Measurements from ENCODE around the gene COBL. TPM values are rescaled to one million over a fixed set of nuclear protein-coding genes. Genes with fewer than 3 reads are reported as not detected.

The COBL gene
- total and polyA plus RNA-seq, 9 of the 15 experiments (the other 6 are each of a cell fraction or from before 2014, with no cell fraction given), result 0.01 to 2.4 (median 0.09) TPM; not detected in 3

DNA sequence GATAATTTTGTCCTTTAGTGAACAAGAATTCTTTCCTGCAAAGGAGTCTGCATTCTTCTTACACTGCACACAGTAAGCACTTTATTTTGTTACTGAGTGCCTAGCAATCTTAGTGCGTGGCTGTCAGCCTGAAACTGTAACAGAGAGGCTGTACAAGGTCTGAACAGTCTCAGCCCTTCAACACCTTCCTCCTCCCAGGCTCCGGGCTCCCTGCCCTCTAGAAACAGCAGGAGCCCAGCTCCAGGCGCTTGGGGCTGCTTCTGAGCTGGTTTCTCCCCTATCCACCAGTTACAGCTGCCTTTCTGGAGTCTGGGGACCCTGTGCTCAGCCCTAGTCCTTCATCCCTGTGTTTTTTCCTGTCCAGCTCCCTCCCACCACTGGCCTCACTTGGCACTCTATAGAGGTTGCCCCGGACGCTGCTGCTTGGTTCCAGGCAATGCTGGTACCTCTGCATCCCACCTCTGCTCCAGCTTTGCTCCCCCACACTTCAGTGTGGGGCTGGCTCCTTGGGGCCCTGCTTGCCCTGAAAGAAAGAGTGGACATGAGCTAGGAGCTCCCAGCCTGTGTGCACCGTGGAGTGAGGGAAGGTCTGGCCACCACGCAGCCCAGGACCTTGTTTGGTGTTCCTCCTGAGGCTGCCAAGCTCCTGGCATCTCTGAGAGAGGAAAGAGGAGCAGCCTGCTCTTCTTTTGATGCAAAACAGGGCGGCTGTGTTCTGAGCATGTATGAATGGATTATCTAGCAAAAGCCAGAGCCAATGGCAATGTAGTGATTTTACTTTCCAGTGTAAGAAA is 282.7 kb downstream of the COBL start (continued):
- TF ChIP-seq EGR1 (conservative IDR thresholded peaks at IDR 0.05), result no peak

- H3K4me3 ChIP-seq, result no peak overlapping the region
- H3K4me2 ChIP-seq (ENCODE audit: insufficient read depth, low read length), result no peak overlapping the region
- in situ Hi-C loops (cut with MboI), result no loop called here
- ChIA-PET CTCF (ENCODE audit: low intra/inter-chr PET ratio) (no interaction called here), POLR2A (no interaction called here)
- H3K9me3 ChIP-seq (replicated peaks; ENCODE audit: control insufficient read depth, insufficient read depth, low read depth, low read length), result no peaks in the 10 kb centered on the region
- no TSS peak for BruUV-seq (replicated peaks)
- intact Hi-C loops (cut with micrococcal nuclease), result no loop called here
- H3K27ac ChIP-seq (ENCODE audit: extremely low read depth, low read depth, low read length), result no peak overlapping the region
- no peaks in the 10 kb centered on the region for H4K20me1 ChIP-seq (replicated peaks; ENCODE audit: control insufficient read depth, insufficient read depth, low read length)
- H3K4me1 ChIP-seq (replicated peaks in 1 of 2; ENCODE audit: control insufficient read depth in 2 of 2, insufficient read depth in 2 of 2, low read length in 2 of 2), result no peaks in the 10 kb centered on the region
- FAIRE-seq, result no peak
- TF ChIP-seq MTA2 (IDR thresholded peaks at IDR 0.05; ENCODE audit: low read depth) (no peak), POLR3G (IDR thresholded peaks at IDR 0.05; ENCODE audit: extremely low read depth, insufficient read length, insufficient replicate concordance) (no peak), TFAM (CRISPR knock-in tag; conservative IDR thresholded peaks at IDR 0.05) (no peak), CEBPG (CRISPR knock-in tag; IDR thresholded peaks at IDR 0.05) (no peak), CEBPG (tag; conservative IDR thresholded peaks at IDR 0.05 in 1 of 2, IDR thresholded peaks at IDR 0.05 in 1 of 2) (no peak), HDAC1 (IDR thresholded peaks at IDR 0.05) (no peak), ASH1L (IDR thresholded peaks at IDR 0.05; ENCODE audit: borderline replicate concordance, low read depth, partially characterized antibody) (no peak), TBP (optimal IDR thresholded peaks at IDR 0.05; ENCODE audit: low read depth, low read length) (no peak), KHSRP (IDR thresholded peaks at IDR 0.05) (no peak), ZNF133 (CRISPR knock-in tag; IDR thresholded peaks at IDR 0.05) (no peak), ILK (tag; IDR thresholded peaks at IDR 0.05; ENCODE audit: borderline replicate concordance, low read depth) (no peak)
- TF ChIP-seq, protein P1, sequence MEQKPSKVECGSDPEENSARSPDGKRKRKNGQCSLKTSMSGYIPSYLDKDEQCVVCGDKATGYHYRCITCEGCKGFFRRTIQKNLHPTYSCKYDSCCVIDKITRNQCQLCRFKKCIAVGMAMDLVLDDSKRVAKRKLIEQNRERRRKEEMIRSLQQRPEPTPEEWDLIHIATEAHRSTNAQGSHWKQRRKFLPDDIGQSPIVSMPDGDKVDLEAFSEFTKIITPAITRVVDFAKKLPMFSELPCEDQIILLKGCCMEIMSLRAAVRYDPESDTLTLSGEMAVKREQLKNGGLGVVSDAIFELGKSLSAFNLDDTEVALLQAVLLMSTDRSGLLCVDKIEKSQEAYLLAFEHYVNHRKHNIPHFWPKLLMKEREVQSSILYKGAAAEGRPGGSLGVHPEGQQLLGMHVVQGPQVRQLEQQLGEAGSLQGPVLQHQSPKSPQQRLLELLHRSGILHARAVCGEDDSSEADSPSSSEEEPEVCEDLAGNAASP (IDR thresholded peaks at IDR 0.05), result no peak
- TF ChIP-seq, protein P2, sequence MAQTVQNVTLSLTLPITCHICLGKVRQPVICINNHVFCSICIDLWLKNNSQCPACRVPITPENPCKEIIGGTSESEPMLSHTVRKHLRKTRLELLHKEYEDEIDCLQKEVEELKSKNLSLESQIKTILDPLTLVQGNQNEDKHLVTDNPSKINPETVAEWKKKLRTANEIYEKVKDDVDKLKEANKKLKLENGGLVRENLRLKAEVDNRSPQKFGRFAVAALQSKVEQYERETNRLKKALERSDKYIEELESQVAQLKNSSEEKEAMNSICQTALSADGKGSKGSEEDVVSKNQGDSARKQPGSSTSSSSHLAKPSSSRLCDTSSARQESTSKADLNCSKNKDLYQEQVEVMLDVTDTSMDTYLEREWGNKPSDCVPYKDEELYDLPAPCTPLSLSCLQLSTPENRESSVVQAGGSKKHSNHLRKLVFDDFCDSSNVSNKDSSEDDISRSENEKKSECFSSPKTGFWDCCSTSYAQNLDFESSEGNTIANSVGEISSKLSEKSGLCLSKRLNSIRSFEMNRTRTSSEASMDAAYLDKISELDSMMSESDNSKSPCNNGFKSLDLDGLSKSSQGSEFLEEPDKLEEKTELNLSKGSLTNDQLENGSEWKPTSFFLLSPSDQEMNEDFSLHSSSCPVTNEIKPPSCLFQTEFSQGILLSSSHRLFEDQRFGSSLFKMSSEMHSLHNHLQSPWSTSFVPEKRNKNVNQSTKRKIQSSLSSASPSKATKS (CRISPR knock-in tag; IDR thresholded peaks at IDR 0.05), result no peak
- TF ChIP-seq, protein P3, sequence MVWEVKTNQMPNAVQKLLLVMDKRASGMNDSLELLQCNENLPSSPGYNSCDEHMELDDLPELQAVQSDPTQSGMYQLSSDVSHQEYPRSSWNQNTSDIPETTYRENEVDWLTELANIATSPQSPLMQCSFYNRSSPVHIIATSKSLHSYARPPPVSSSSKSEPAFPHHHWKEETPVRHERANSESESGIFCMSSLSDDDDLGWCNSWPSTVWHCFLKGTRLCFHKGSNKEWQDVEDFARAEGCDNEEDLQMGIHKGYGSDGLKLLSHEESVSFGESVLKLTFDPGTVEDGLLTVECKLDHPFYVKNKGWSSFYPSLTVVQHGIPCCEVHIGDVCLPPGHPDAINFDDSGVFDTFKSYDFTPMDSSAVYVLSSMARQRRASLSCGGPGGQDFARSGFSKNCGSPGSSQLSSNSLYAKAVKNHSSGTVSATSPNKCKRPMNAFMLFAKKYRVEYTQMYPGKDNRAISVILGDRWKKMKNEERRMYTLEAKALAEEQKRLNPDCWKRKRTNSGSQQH (CRISPR knock-in tag; IDR thresholded peaks at IDR 0.05), result no peak
- H3K36me3 ChIP-seq (ENCODE audit: control insufficient read depth, insufficient read depth, low read length), result no peaks in the 10 kb centered on the region
- no peaks in the 10 kb centered on the region for H3K9me1 ChIP-seq (ENCODE audit: control insufficient read depth, insufficient read depth, low read length)
- no peak for ATAC-seq
- peaks cover 3 to 57% of the 10 kb centered on the region in 2 experiments; a peak in 2 of 5 replicates for H3K27me3 ChIP-seq (ENCODE audit: control insufficient read depth in 2 of 2, insufficient read depth in 2 of 2, low read length in 2 of 2)
- DNase-seq (ENCODE audit: extremely low read depth in 1 of 4, low spot score in 3 of 4), result no peak
- H3K9ac ChIP-seq (ENCODE audit: insufficient read depth in 1 of 2, low read depth in 2 of 2, low read length in 2 of 2), result no peak overlapping the region
- H2AFZ ChIP-seq (ENCODE audit: low read depth, low read length), result no peak overlapping the region
- no peaks in the 10 kb centered on the region for H3K79me2 ChIP-seq (ENCODE audit: control insufficient read depth, insufficient read depth, low read length)
- under 1% methylated on average over 8 of the region's 8 CpGs for WGBS (ENCODE audit: insufficient coverage, low coverage, missing lambda C conversion rate)
Observed at GRCh38 chr7:51031791-51032515, 284.7 kb downstream of the COBL start.
